HT-29 (cell line): Measurements from ENCODE around the gene CCDC61. TPM values are rescaled to one million over a fixed set of nuclear protein-coding genes. Genes with fewer than 3 reads are reported as not detected.

Source experiments
- DNase-seq: peaks from one replicate; pipeline ENCODE4 v3.0.0-alpha.2; 2015; ENCODE audit warnings: low spot score
- total RNA-seq: library from RNA; depleted of rRNA; stranded (reverse); fragments of >200 nt; shearing (Covaris generic); gene quantifications from 2 replicates; pipeline ENCODE4 v1.2.3, GENCODE V29; 2014

The CCDC61 gene
- total RNA-seq, 1 experiment from 2014 or later: 24.4 TPM

DNA sequence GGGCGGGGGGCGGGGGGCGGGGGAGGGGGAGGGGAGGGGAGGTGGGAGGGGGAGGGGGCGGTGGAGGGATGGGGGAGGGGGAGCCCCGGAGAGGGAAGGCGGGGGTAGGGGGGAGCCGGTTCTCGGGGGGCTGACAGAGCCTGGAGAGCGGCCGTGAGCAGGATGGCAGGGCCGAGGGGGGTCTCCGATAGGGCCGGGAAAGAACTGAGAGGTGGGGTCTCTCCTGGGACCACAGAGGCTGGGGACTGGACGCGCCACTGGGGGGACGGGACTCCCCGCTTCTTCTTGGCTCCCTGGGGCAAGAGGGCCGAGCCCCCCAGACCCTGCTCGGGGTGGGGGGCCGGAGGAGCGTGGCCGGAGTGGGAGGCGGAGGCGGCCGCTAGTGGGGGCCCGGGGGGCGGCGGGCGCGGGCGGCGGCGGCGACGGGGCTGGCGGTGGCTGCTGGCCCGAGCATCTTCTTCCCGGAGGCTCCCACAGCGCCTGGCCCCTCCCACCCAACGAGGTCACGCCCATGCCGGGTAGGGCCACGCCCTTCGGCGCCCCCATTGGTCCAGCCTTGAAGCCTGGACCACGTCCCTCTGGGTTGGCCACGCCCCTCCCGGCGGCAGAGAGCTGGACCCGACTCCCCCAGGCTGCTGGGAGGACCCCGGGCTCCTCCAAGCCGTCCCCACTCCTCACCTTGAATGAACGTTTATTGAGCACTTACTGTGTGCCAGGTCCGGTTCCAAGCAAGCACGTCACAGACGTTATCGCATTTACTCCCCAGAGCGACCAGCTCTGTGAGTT, 21.5 kb upstream of the CCDC61 start, which contains the start of gene NOVA2:
NOVA2 (minus strand) TSS at position 313 of the 786 bp plus-strand sequence. CDS start 514 bp downstream, outside the sequence.
- DNase-seq: no peak

DNA sequence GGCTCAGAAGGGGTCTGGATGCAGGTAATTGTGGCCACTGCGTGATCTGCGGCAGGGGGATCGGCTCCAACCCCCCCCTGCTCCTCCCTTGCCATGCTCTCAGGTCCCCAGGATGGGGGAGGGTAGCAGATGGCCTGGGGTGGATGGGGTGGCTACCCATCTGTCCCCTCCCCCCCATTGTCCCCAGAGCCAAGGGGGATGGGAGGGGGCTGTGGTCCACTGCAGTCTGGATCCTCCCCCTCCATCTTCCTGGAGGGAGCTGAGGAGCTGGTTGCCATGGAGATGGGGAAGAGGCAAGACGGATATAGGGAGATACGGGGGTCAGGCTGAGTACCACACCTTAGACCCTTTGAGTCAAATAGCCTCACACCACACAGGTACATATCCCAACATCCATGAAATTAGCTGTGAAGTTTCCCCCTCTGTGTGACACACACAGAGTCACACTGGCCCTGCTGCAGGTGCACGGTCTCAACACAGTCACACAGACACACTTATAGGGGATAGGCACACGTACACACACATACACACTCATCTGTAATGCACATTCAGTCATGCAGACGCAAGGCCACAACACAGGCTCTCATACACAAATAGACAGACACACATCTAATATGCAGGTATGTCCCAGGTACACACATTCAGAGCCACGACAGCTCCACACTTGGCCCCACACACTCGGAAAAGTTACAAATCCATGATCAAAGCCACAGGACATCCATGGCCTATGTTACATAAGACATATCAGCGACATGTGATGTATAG, 19.8 kb upstream of the CCDC61 start:
- DNase-seq: no peak

DNA sequence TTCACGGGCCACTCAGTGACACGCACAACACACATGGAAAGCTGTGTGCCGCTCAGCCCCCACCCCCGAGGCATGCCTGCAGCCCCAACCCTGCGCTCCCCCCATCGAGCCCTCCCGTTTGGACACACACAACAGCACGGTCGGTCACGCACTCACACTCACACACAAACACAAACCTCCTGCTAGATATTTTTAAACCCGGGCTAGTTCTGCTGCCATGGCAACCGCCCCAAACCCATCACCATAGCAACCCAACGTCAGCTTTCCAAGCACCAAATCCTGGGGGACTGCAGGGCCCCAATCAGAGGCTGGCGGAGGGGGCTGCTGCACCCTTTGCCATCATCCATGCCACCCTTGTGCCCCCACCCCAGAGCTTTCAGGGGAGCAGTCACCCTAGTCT, 19.1 kb upstream of the CCDC61 start:
- DNase-seq: no peak

DNA sequence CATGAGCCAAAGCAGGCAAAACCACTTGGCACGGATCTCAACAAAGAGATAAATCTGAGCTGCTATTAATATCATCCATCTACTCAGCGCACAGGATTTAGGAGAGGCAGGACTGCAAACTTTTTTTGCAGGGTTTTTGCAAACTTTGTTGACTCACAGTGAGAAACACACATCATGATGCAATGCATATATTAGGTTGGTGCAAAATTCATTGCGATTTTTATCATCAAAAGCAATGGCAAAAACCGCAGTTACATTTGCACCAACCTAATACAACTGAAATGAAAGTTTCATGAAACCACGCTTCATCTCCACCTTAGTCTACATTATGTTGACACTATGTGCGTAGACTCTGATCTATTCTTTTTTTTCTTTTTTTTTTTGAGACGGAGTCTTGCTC, 17.1 kb upstream of the CCDC61 start:
- no peak for DNase-seq

DNA sequence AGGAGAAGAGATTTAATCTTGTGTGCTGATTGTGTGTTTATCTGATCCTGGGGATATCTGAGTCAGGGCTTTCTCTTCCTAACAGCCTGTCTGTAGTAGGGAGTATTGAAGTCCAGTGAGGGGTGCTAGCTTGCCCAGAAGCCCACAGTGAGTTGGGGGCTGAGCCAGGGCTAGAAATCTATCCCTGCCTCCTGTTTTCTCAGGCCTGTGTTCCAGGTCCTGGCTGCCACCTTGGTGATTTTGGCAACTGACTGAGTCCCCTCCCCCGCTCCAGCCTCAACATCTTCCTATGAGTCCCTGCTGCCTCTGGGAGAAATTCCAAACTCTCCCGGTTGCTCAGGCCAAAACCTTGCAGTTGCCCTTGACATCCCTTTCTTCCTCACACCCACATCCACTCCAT, 13.9 kb upstream of the CCDC61 start:
- no peak for DNase-seq

DNA sequence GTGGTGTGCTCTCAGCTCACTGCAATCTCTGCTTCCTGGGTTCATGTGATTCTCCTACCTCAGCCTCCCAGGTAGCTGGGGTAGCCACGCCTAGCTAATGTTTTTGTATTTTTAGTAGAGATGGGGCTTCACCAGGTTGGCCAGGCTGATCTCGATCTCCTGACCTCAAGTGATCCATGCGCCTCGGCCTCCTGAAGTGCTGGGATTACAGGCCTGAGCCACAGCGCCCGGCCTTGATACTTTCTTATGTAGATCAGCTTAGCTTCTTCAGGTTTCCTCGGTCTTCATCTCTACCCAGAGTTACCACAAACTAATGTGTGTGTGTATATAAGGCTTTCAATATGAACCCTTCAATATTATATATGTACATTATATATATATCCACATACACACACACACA, 9.9 kb upstream of the CCDC61 start:
- no peak for DNase-seq

DNA sequence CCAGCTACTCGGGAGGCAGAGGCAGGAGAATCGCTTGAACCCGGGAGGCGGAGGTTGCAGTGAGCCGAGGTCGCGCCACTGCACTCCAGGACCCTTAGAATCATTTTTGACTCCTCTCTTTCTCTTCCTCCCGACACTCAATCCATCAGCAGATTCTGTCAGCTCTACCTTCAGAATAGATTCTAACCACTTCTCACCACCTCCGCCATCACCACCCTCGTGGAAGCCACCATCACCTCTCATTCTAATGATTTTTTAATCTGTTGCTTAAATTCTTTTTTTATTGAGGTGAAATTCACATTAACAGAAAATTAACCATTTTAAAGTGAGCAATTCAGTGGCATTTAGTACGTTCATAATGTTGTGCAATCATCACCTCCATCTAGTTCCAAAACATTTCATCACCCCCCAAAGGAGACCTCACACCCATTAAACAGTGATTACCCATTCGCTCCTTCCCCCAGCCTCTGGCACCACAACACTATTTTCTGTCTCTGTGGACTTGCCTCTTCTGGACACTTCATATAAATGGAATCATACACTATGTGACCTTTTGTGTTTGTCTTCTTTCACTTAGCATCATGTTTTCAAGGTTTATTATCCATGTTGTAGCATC, 5.0 kb upstream of the CCDC61 start:
- no peak for DNase-seq

DNA sequence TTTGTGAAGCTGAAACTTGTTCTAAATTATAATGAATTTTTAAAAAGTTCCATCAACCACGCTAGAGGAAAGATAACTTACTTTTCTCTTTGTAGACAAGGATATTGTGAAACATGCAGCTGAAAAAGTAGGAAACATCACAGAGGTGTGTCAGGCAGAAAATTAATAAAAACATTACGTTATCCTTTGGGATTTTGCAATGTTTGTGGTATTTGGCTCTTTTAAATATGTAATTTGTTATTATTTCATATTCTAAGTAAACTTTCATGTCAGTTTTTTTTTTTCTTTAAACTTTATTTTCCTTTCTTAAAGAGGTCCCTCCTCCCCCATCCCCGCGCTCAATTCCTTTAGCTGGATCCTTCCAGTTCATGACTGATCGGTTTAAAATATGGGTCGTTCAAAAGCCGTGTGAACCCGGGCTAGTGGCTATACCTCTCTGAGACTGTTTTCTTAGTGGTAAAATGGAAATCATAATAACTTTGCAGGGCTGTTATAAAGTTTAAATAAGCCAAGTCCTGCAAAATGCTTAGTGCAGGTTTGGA, 740 bp upstream of the CCDC61 start:
- no peak for DNase-seq

DNA sequence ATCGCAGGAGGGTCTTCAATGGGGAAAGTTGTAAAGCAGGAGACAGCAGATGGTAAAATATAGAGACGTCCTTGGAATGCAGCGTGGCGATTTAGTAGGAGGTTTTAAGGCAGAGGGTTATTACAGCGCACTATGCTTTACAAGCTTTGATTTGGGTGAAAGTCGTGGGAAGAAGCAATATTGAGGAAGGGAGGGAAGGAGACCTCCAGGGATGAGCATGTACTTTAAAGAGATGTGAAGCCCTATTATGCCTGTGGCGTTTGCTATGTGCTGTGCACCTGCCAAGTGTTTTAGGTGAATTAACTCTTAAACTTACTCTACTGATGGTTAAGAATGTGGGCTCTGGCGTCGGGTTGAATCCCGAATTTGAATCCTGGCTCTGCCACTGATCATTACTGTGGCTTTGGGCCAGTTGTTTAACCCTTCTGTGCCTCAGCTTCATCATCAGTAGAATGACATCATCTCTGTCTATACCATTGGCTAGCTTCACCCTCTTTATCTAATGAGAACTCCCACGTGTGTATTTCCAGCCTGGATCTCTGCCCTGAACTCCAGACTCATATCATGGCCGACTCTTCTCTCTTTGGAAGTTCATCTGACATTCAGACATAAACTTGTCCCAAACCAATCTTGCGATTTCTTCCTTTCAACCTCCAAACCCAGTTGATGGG, 583 bp downstream of the CCDC61 start:
- DNase-seq: peak; percentile 25

DNA sequence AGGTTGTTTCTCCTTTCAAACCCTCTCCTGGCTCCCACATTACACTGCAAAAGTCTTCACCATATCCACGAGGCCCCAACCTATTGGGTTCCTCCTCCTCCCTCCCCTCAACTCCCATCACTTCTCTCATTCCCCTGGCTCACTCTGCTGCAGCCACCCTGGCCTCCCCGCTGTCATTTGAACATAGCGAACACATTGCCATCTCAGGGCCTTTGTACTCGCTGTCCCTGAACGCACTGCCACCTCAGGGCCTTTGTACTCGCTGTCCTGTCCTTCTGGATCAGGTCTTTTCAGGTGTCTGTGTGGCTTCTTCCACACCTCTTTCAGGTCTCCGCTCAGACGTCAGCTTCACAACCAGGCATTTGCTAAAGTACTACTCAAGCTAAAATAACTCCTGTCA, 1.7 kb downstream of the CCDC61 start:
- DNase-seq: no peak

DNA sequence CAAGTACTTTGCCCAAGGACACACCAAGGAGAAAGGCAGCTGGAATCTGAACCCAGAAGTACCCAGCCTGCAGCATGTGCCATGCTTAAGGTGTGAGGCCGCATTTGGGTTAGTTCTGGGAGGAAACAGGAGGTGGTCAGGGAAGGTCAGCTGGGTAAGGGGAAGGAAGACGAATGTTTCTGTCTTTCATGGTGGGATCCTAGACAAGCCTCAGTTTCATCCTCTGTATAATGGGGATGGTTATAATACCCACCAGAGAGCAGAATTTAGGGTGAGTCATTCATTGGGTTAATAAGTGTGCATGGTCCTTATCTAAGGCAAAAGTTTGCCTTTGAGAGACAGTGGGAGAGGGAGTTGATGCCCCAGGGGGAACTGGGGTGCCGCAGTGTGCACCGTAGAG, 3.6 kb downstream of the CCDC61 start:
- no peak for DNase-seq

DNA sequence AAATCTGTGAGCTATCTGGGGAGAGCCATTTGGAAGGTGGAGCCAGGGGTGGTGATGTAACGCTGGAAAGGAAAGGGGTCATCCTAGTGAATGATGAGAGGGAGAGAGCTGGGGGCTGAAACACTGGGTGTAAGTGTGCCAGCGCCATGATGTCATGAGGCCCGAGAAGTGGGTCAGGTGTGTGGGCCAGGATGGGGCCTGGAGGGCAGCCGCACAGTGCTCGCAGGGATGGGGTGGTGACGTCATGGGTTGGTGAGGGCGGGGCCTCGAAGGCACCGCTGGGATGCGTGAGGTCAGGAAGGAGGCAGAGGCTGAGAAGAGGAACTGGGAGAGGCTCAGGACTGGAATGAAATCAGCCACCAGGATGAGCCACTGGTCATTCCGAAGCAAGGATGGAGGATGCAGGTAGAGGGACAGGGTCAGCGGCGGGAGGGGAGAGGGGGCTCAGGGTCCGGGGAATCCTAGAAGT, 4.4 kb downstream of the CCDC61 start:
- no peak for DNase-seq

DNA sequence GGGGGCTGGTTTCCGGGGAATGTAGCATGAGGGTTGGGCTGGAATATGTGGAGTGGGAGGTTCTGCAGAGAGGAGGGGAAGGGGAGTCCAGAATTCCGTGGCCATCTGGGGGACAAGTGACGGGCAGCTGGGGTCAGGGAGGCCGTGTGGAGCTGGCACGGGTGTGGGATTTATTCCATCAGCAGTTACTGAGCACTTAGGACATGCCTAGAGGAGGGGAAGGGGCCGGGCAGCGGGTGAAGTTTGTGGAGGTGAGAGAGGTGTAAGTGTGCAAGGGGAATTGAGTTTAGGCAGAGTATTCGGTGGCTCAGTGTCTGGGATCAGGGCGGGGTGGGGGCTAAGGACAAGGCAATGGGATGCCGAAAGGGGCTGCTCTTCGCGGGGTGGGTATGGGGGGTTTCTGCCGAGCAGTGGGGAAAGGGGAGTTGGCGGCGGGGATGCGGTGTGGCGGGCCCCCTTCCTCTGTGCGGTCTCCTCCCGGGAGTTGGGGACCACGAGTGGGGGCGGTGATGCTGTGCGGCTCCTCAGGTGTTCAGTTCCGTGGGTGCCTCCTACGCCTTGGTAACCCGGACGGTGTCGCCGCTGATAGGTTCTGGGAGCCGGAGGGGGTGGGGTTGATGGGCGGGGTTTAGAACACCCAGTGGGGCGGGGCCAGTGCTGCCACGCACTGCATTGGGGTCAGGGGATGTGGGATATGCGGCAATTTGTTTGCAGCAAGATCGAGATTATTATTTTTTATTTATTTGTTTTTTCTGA, 5.4 kb downstream of the CCDC61 start:
- DNase-seq: peak; percentile 59

DNA sequence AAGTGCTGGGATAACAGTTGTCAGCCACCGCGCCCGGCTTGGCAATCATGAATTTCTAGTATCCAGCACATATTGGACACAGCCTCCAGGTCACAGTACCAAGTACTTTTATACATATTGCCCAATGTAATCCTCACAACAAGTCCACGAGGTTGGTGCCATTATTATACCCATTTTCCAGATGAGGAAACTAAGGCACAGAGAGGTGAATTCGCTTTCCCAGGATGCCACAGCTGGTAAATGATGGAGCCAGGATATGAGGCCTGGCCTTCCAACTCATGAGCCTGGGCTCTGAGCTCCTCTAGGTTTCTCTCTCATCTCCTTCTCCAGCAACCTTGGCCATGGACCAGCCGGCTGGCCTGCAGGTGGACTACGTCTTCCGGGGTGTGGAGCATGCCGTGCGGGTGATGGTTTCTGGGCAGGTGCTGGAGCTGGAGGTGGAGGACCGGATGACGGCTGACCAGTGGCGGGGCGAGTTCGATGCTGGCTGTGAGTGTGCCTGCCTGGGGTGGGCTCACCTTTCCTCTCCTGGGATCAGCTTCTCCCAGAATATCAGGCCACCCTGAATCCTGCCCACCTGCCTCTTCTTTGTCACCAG, 7.5 kb downstream of the CCDC61 start:
- no peak for DNase-seq

DNA sequence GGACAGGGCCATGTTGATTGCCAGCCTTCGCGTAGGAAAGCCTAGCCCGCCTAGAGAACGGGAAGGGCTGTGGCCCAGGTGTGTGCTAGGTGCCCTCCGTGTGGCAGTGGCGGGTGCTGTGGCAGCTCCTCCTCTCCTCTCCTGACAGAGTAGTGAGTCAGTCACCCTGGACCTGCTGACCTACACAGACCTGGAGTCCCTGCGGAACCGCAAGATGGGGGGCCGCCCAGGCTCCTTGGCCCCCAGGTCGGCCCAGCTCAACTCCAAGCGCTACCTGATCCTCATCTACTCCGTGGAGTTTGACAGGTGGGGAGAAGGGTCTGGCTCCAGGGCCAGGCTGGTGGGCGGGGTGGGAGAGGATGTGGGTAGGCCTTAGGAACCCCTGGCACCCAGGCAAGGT, 11.1 kb downstream of the CCDC61 start:
- DNase-seq: no peak

DNA sequence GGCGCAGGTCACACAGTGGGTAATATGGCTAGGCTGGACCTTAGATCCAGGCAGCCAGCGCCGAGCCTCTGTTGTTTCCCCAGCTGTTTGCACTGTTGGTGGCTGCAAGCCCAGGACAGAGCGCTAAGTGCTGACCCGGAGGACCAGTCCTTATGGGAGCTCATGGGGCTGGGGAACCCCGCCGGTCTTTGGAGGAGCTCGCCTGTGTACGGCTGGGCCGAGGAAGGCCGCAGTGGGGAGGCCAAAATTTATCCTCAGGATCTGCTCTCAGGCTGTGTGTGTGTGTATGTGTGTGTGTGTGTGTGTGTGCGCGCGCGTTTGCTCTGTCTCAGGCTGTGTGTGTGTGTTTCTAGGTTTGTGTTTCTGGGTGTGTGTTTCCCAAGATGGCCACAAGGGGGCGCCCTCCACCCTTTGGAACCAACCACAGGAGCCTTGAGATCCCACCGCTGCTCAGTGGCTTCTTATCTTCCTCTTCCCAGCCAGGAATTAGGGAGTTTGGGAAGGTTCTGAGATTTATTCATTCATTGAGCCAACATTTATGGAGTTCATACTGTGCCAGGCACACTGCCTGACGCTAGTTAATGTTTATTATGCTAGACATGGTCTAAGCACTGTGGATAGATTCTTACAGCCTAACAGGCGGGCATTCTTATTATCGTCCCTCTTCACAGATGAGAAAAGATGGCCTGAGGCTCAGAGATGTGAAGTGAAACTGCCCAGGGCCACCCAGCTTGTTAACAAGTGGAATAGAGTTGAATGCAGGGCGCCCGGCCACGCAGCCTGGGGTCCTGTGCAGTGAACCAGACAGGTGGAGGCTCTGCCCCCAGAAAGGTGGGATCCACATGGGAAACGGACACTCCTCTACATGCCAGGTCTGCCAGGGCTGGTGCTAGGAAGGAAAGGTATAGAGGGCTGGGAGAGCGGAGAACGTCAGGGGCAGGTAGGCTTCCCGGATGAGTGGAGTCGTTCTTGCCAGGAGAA, 14.6 kb downstream of the CCDC61 start:
- peak; percentile 97 for DNase-seq

DNA sequence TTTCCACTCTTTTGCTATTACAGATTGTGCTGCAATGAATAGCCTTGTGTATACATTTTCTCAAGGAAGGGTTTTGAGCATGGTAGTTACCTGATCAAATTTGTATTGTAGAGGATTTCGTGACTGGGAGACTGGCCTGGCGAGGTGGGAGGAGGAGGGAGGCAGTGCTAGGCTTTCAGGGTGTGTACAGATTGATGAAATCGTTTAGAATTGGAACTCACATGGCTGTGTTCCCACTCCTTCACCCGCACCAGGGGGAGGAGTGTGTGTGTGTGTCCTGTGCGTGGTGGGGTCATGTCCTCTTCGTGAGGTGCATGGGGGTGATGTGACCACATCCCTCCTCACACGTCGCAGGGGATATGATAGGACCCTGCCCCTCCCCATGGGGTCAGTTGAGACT, 19.3 kb downstream of the CCDC61 start:
- peak; percentile 32 for DNase-seq

DNA sequence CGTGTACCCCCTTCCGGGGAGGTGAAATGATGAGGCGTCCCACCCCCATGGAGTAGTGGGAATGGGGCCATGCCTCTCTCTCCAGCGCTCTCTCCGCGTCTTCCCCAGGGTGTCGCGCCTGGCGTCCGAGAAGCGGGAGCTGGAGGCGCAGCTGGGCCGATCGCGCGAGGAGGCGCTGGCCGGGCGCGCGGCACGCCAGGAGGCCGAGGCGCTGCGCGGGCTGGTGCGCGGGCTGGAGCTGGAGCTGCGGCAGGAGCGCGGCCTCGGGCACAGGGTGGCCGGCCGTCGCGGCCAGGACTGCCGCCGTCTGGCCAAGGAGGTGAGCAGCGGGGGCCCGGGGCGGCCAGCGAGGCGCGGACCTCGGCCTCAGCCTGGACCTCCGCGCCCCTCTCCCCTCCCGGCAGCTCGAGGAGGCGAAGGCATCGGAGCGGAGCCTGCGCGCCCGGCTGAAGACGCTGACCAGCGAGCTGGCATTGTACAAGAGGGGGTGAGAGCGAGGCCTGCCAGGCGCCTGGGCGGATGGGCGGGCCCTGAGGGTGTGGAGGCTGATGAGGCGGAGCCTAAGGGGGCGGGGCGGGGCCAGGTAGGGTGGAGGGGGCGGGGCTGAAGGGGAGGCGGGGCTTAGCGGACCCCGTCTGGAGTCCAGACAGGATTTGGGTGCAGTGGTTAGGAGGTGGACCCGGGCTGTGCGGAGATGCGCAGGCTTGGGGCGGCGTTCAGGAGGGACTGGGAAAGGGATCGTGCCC, 19.8 kb downstream of the CCDC61 start:
- peak; percentile 94 for DNase-seq
